Kidney (tissue), 14 donors: ENCODE results near the gene PPT2. TPM values are rescaled to one million over a fixed set of nuclear protein-coding genes. Genes with fewer than 3 reads are reported as not detected.

Experiments used
- DNase-seq, 5 donors: peaks; one replicate each; pipeline ENCODE4 v3.0.0-alpha.2; 2013 to 2020
- FAIRE-seq: peaks from 2 replicates; lab custom pipeline; 2012; peaks lifted over from hg19 to GRCh38; lab: Jason Lieb, UNC
- H3K27ac ChIP-seq, 2 donors: one replicate each; pipeline ENCODE4 v1.7.0; 2013; ENCODE audit warnings: low read depth in 2 of 2, low read length in 2 of 2, inconsistent platforms in 1 of 2
- H3K27me3 ChIP-seq: one replicate; pipeline ENCODE4 v1.7.1; 2013; ENCODE audit warnings: low read length, inconsistent platforms; ENCODE audit not compliant: control insufficient read depth, insufficient read depth
- H3K36me3 ChIP-seq, 3 donors: one replicate each; pipeline versions ENCODE4 v1.7.0 to v1.7.1; 2013; ENCODE audit warnings: low read length in 3 of 3, control low read depth in 1 of 3, inconsistent platforms in 1 of 3; ENCODE audit not compliant: insufficient read depth in 3 of 3, control insufficient read depth in 2 of 3
- H3K4me1 ChIP-seq, 3 donors: one replicate each; pipeline versions ENCODE4 v1.7.0 to v1.7.1; 2013; ENCODE audit warnings: low read length in 3 of 3, inconsistent platforms in 1 of 3, low read depth in 1 of 3; ENCODE audit not compliant: control insufficient read depth in 2 of 3, insufficient read depth in 2 of 3
- H3K4me3 ChIP-seq, 3 donors: one replicate each; pipeline versions ENCODE4 v1.7.0 to v1.8.1; 2013; ENCODE audit warnings: low read length in 3 of 3, control low read depth in 1 of 3, inconsistent platforms in 1 of 3
- H3K9ac ChIP-seq, 3 donors: one replicate each; pipeline versions ENCODE4 v1.7.0 to v1.7.1; 2013; ENCODE audit warnings: low read length in 3 of 3, control low read depth in 1 of 3, inconsistent platforms in 1 of 3
- H3K9me3 ChIP-seq, 3 donors: one replicate each; pipeline versions ENCODE4 v1.7.0 to v1.7.1; 2013; ENCODE audit warnings: low read length in 3 of 3, control low read depth in 1 of 3, inconsistent platforms in 1 of 3; ENCODE audit not compliant: control insufficient read depth in 2 of 3, insufficient read depth in 1 of 3
- CTCF ChIP-seq: IDR thresholded peaks from 3 replicates; pipeline ENCODE4 v1.5.1; 2012; ENCODE audit warnings: mild to moderate bottlenecking, moderate library complexity, borderline replicate concordance; ENCODE audit not compliant: insufficient read depth; ENCODE audit errors: extremely low read depth
- intact Hi-C: fragments of 100-400 bp; cut with DNase I; formaldehyde crosslinking; loops from one replicate; pipeline ENCODE4 v1.11.1; 2022
- polyA plus RNA-seq: library from polyadenylated mRNA; stranded (reverse); fragments of 350-450 nt; fragmentation: Illumina TruSeq; extraction: RNeasy Lipid Tissue Mini Kit (QIAGEN cat#74804); gene quantifications from one replicate; pipeline ENCODE4 v1.2.3, GENCODE V29; 2014; ENCODE audit warnings: low read depth, low replicate concordance; ENCODE audit not compliant: insufficient read depth
- total RNA-seq: library from RNA; stranded (reverse); fragmentation: NEBNext Ultra II Directional; extraction: Animal tissue kit (Norgen Biotek cat#: 25700); gene quantifications from one replicate; pipeline ENCODE4 v1.2.1, GENCODE V29; 2021
- donor health status: control.
- donor health status: control.
- donor health status: control.
- donor health status: control.
- donor health status: control.
- donor health status: DM: yes; HTN: yes; CAD: no.
- donor health status: Normal renal cell carcinoma (clear cell type).

The PPT2 gene
- total and polyA plus RNA-seq, 2 donors from 2014 or later, result 20.3 to 23.0 TPM

GRCh38 chr6:32202186-32202585, 48.2 kb downstream of the PPT2 start:
- Histone ChIP-seq H3K4me1 (peaks cover 0 to 3% (median 2%) of the 10 kb centered on the region in 3 donors), H3K36me3 (no peaks in the 10 kb centered on the region), H3K27ac (no peak overlapping the region), H3K9ac (no peak overlapping the region), H3K4me3 (no peak overlapping the region), H3K9me3 (no peaks in the 10 kb centered on the region), H3K27me3 (no peaks in the 10 kb centered on the region)
- TF ChIP-seq CTCF, result no peak
- intact Hi-C loops, result no loop called here
- DNase-seq (peak in 2 of 5 donors; percentile 32 to 57), FAIRE-seq (no peak)

- FAIRE-seq, result no peak
- H3K36me3 ChIP-seq, result no peaks in the 10 kb centered on the region
Observed at GRCh38 chr6:32203426-32204267, 49.7 kb downstream of the PPT2 start.

GRCh38 chr6:32204268-32204715, 50.4 kb downstream of the PPT2 start:
- H3K36me3 ChIP-seq, result no peaks in the 10 kb centered on the region
- DNase-seq (no peak), FAIRE-seq (no peak)
- no peak for TF ChIP-seq CTCF
- no peaks in the 10 kb centered on the region for H3K27me3 ChIP-seq
- no peak overlapping the region for H3K4me3 ChIP-seq
- no peaks in the 10 kb centered on the region for H3K4me1 ChIP-seq
- no peak overlapping the region for H3K9ac ChIP-seq
- intact Hi-C loops, result no loop called here
- H3K9me3 ChIP-seq, result no peaks in the 10 kb centered on the region
- H3K27ac ChIP-seq, result no peak overlapping the region

More at GRCh38 chr6:32203426-32204267, 49.7 kb downstream of the PPT2 start:
- peak; percentile 23 to 54 (median 49) for DNase-seq
- Histone ChIP-seq H3K9me3 (no peaks in the 10 kb centered on the region), H3K4me3 (no peak overlapping the region), H3K9ac (no peak overlapping the region), H3K27me3 (no peaks in the 10 kb centered on the region), H3K4me1 (no peaks in the 10 kb centered on the region), H3K27ac (no peak overlapping the region)
- TF ChIP-seq CTCF, result no peak
- intact Hi-C loops, result no loop called here
